PC-9 (cell line): Measurements from ENCODE around the gene CHRNG. TPM values are rescaled to one million over a fixed set of nuclear protein-coding genes. Genes with fewer than 3 reads are reported as not detected.

Source experiments
- BruUV-seq: library from RNA; stranded (reverse); fragments of 400-500 nt; replicated peaks from 2 replicates; lab custom pipeline; 2021; lab: Mats Ljungman, UMichigan
- CTCF ChIA-PET: fragments of 300-600 bp; sonication (Branson Sonifier 250); formaldehyde crosslinking; loops from one replicate; lab custom pipeline; 2022; ENCODE audit warnings: antibody characterized with exemption; lab: Charles Lee
- POLR2A ChIA-PET: fragments of 300-600 bp; sonication (Branson Sonifier 250); formaldehyde crosslinking; loops from one replicate; lab custom pipeline; 2022; ENCODE audit warnings: antibody characterized with exemption; ENCODE audit not compliant: unreplicated experiment; lab: Charles Lee
- DNase-seq, 2 experiments: peaks; one replicate each; pipeline versions ENCODE4 v3.0.0 to v3.0.0-alpha.2; 2015 to 2022; ENCODE audit warnings: mixed read lengths in 1 of 2
- H2AFZ ChIP-seq: fragments of 200-600 bp; sonication (generic); 2 replicates; pipeline ENCODE4 v1.8.1; 2017; ENCODE audit warnings: antibody characterized with exemption
- H3F3A ChIP-seq: fragments of 200-600 bp; sonication (generic); 2 replicates; pipeline ENCODE4 v1.8.1; 2017; ENCODE audit warnings: antibody characterized with exemption, mild to moderate bottlenecking, low read depth; ENCODE audit not compliant: insufficient read depth
- H3K27ac ChIP-seq: fragments of 200-600 bp; sonication (generic); 2 replicates; pipeline ENCODE4 v1.6.1; 2016; ENCODE audit warnings: mixed run types
- H3K27me3 ChIP-seq: fragments of 200-600 bp; sonication (generic); 2 replicates; pipeline ENCODE4 v1.6.1; 2016; ENCODE audit warnings: low read depth, mixed run types; ENCODE audit not compliant: insufficient read depth
- H3K36me3 ChIP-seq: fragments of 200-600 bp; sonication (generic); 2 replicates; pipeline ENCODE4 v1.6.1; 2016; ENCODE audit warnings: low read depth, mixed run types
- H3K4me1 ChIP-seq: fragments of 200-600 bp; sonication (generic); replicated peaks from 2 replicates; pipeline ENCODE4 v1.6.1; 2016; ENCODE audit warnings: mixed run types; ENCODE audit not compliant: insufficient read depth
- H3K4me2 ChIP-seq: fragments of 200-600 bp; sonication (generic); 2 replicates; pipeline ENCODE4 v1.6.1; 2017; ENCODE audit warnings: mixed run types
- H3K4me3 ChIP-seq: fragments of 200-600 bp; sonication (generic); 2 replicates; pipeline ENCODE4 v1.6.1; 2016; ENCODE audit warnings: mixed run types
- H3K79me2 ChIP-seq: fragments of 200-600 bp; sonication (generic); 2 replicates; pipeline ENCODE4 v1.6.1; 2017; ENCODE audit warnings: low read depth, mixed run types
- H3K9me2 ChIP-seq: fragments of 200-600 bp; sonication (generic); 2 replicates; pipeline ENCODE4 v1.8.1; 2017; ENCODE audit warnings: mild to moderate bottlenecking; ENCODE audit not compliant: insufficient read depth
- H3K9me3 ChIP-seq: fragments of 200-600 bp; sonication (generic); 2 replicates; pipeline ENCODE4 v1.8.1; 2016; ENCODE audit warnings: low read depth; ENCODE audit not compliant: insufficient read depth
- H4K20me1 ChIP-seq: fragments of 200-600 bp; sonication (generic); 2 replicates; pipeline ENCODE4 v1.8.1; 2017; ENCODE audit not compliant: insufficient read depth
- CTCF ChIP-seq: fragments of 200-600 bp; sonication (generic); conservative IDR thresholded peaks from 2 replicates; pipeline ENCODE4 v1.6.1; 2017; ENCODE audit warnings: mixed run types, antibody characterized with exemption, mild to moderate bottlenecking, moderate library complexity
- EZH2 ChIP-seq: fragments of 200-600 bp; sonication (generic); IDR thresholded peaks from 2 replicates; pipeline ENCODE4 v1.8.0; 2017; ENCODE audit warnings: antibody characterized with exemption, low read depth
- intact Hi-C: fragments of 100-400 bp; cut with micrococcal nuclease; formaldehyde crosslinking; loops from one replicate; pipeline ENCODE4 v1.10.0; 2022; ENCODE audit not compliant: unreplicated experiment
- total RNA-seq: library from RNA; stranded (reverse); gene quantifications from 2 replicates; pipeline ENCODE4 v1.2.3, GENCODE V29; 2021

Gene CHRNG
- total RNA-seq, 1 experiment from 2014 or later: not detected

GRCh38 chr2:232515639-232516038 is 23.9 kb upstream of the CHRNG start:
- Histone ChIP-seq H3K4me2 (no peak overlapping the region), H3K9me3 (no peaks in the 10 kb centered on the region), H3K27me3 (peaks cover 23% of the 10 kb centered on the region), H2AFZ (no peak overlapping the region), H3K4me1 (no peaks in the 10 kb centered on the region), H3K36me3 (no peaks in the 10 kb centered on the region), H4K20me1 (no peaks in the 10 kb centered on the region), H3K9me2 (no peaks in the 10 kb centered on the region), H3K79me2 (no peaks in the 10 kb centered on the region), H3K27ac (no peak overlapping the region), H3F3A (no peaks in the 10 kb centered on the region), H3K4me3 (no peak overlapping the region)
- no TSS peak for BruUV-seq
- CTCF ChIA-PET: no interaction called here
- intact Hi-C loops: no loop called here
- POLR2A ChIA-PET: no interaction called here
- TF ChIP-seq CTCF: no peak
- TF ChIP-seq EZH2: no peak
- DNase-seq: no peak

GRCh38 chr2:232516551-232516950 is 22.9 kb upstream of the CHRNG start:
- no peaks in the 10 kb centered on the region for H3K36me3 ChIP-seq

GRCh38 chr2:232518844-232519243 is 20.6 kb upstream of the CHRNG start:
- Histone ChIP-seq H3K4me2 (no peak overlapping the region), H4K20me1 (no peaks in the 10 kb centered on the region), H3K79me2 (no peaks in the 10 kb centered on the region), H3K27ac (no peak overlapping the region), H3K4me3 (no peak overlapping the region), H3F3A (no peaks in the 10 kb centered on the region), H3K9me3 (no peaks in the 10 kb centered on the region), H3K36me3 (no peaks in the 10 kb centered on the region), H2AFZ (no peak overlapping the region), H3K27me3 (peaks cover 51% of the 10 kb centered on the region), H3K4me1 (no peaks in the 10 kb centered on the region), H3K9me2 (no peaks in the 10 kb centered on the region)
- intact Hi-C loops: no loop called here
- CTCF ChIA-PET: no interaction called here
- DNase-seq: no peak
- POLR2A ChIA-PET: interaction anchor here (0.5 kb wide), 1 partner anchor 793 kb away, joined by 4 read pairs; no protein-coding TSS in a partner anchor
- TF ChIP-seq EZH2 (no peak), CTCF (no peak)
- no TSS peak for BruUV-seq

More at GRCh38 chr2:232516551-232516950, 22.9 kb upstream of the CHRNG start:
- Histone ChIP-seq H3F3A (no peaks in the 10 kb centered on the region), H3K79me2 (no peaks in the 10 kb centered on the region), H4K20me1 (no peaks in the 10 kb centered on the region), H3K9me2 (no peaks in the 10 kb centered on the region), H3K4me1 (no peaks in the 10 kb centered on the region), H2AFZ (no peak overlapping the region), H3K27me3 (peaks cover 31% of the 10 kb centered on the region), H3K4me3 (no peak overlapping the region), H3K9me3 (no peaks in the 10 kb centered on the region), H3K4me2 (no peak overlapping the region), H3K27ac (no peak overlapping the region)
- no peak for TF ChIP-seq CTCF
- TF ChIP-seq EZH2: no peak
- intact Hi-C loops: no loop called here
- no peak for DNase-seq
- no TSS peak for BruUV-seq
- POLR2A ChIA-PET: no interaction called here
- CTCF ChIA-PET: no interaction called here
